Stimulated activated CD4-positive, alpha-beta T cell treated with anti-CD3 and anti-CD28 coated beads, Interleukin-1b, Interleukin-23, amount 100 ng/mL, for 48 hours (primary cell): ENCODE measurements around the gene NGB.

ENCODE experiments used
- DNase-seq: peaks from one replicate; pipeline ENCODE4 v3.0.0-alpha.2; 2020

Gene NGB

DNA sequence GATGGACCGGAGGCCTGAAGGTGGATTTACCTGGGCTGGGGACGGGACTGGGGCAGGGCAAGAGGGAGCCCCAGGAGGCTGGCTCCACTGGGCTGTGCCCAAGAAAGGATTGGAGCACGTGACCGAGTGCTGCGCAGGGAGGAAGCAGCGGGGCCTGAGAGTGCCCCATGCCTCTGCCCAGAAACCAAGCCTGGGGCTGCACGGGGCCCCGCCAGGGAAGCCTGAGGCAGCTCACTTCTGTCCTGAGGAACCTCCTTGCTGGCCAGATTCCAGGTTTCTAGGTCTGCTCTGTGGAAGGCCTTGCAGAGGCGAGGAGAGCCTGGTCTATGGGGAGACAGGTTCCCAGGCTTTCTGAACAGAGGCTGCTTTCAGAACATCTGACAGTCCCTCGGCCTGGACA lies 10.4 kb downstream of the NGB start:
- no peak for DNase-seq

DNA sequence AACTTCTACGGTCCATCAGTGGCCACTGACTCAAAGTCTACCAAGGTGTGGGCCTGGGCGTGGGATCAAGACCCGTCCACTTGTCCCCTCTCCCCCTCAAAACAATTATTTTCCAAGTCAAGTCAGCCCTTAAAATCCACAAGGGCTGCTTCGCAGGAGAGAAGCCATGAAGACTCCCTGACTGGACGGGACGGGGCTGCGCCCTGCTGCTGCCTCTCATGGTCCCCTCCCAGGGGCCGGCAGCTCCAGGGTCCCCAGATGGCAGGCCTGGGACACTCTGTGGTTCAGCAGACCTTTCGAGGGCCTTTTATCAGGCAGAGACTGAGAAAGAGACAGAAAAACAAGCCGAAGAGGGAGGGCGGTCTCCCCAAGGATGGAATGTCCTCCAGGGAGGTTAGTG lies 10.8 kb downstream of the NGB start:
- DNase-seq, result no peak

DNA sequence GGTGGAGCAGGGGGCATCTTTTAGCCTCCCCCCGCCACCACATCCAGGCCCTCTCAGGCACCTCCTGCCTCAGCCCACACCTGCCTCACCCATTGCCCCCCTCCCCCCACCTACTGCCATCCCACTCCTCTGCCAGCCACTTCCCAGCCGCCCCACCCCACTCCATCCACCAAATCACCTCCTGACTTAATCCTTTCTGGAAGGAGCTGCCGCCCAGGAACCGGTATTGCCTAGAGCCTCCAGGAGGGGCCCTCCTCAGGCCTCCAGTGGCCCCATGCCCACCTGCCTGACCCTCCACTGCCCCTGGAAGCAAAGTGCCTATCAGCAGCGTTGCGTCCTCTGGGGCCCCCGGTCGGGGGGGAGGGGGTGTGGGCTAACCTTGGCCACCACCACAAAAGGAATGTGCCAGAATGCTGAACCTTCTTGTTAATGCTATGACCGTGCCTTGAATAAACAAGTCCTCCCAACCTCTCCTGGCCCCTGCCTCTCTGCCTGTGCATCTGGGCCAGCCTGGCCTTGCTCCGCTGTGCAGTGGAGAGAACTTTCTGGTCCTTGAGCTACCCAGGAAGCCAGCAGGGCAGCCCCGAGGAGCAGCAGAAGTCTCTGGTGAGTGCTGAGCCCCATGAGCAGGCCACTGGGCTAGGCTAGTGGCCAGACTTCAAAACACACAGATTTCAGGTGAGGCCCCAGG lies 11.8 kb downstream of the NGB start:
- no peak for DNase-seq

DNA sequence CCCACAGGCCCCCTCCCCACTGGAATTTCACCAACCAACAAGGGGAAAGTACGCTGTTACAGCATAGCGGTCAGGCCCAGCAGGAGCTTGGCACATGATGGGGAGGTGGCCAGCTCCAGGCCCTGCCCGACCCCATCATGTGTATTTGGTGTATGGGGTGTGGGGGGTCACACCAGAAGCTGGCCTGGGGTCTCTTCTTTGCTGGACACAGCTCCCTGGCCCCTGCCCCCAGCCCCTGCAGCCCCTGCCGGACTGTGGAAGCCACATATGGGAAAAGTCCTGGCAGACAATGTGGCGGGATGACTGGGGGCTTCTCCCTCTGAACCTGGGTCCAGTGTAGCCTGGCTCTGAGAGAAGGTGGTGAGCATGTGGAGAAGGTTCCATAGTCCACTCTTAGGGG lies 12.4 kb downstream of the NGB start:
- no peak for DNase-seq

DNA sequence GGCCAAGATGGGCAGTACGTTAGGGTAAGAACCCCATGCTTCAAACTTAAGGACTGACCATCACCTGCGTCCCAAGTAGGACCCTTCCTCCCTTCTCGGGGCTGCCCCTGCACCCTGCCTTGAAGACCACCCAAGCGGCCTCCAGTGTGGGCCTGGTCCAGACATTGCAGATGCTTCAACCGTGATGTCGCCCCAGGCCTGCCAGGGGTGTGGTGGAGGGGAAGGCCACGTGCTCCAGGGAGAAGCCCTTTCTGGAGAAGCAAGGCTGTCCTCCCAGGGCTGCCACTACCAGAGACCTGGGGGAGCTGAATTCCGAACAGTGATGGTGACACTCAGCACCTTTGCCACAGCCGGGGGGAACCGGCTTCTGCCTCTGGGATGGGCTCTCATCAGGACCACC lies 13.3 kb downstream of the NGB start:
- no peak for DNase-seq

DNA sequence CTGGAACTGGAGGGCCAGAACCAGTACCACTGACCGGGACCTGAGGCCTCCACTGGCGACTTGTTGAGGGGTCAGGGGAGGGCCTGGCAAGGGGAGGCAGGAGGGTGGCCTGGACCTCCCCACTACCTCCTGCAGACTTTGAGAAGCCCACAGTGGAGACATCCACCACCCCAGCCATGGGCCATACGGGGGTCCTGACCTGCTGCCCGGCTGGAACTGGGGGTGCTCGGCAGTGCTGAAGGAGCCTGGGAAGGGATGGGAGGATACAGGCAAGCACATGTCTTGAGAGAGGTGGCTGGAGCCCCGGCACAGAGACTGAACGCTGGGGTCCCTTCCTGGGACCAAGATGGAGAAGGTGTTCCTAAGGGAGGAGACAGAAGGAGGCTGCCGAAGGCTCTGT lies 14.3 kb downstream of the NGB start:
- DNase-seq, result no peak

DNA sequence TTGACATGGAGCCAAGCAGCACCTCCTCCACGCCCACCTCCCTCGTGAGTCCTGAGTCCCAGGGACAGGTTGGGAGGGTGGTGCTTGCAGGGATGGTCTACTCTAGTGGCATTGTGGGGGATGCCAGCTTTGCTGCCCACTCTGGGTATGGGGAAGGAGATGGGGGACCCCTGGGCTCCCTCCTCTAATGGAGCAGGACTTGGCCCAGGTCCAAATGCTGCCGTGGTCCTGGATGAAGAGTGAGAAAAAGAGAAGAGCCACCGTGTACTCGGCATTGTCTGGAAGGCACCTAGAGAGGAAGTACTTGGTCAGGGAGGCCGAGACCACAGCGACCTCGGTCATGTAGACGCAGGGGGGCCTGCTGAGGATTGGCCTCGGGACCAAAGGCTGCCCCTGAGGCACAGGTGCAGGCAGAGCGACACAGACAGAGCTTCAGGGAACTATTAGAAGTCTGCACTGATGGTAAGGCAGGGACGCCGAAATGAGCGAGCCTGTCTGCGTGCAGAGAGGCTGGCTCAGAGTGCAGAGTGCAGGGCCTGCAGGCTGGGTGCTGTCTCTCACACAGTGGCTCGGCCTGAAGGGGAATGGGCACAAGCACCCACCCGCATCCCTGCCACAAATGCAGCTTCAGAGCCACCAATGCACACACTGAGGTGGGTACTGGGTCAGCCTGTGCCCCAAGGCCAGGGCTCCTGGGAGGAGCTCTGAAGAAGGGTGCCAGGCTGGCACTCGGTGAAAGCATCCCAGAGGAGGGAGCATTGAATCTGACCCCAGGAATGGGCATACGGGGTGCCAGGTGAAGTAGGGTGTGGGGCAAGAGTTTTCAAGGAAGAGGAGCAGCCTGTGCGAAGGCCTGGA lies 17.4 kb downstream of the NGB start:
- no peak for DNase-seq

DNA sequence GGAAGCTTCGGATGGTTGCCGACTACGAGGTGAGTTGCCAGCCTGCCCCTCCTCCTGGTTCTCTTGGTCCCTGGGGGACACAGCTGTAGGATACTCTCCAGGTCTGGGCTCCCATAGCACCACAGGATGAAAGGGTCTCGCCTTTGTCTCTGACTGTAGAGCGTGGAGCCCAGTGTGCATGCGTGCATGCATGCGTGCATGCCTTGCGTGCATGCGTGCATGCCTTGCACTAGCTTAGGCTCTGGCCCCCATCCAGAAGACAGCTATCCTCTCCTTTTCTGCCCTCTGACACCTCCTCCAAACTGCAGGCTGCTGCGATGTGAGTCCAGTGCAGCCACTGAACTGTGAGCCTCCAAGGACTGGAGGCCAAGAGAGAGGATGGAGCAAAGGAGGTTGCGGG lies 19.1 kb downstream of the NGB start:
- DNase-seq, result no peak

DNA sequence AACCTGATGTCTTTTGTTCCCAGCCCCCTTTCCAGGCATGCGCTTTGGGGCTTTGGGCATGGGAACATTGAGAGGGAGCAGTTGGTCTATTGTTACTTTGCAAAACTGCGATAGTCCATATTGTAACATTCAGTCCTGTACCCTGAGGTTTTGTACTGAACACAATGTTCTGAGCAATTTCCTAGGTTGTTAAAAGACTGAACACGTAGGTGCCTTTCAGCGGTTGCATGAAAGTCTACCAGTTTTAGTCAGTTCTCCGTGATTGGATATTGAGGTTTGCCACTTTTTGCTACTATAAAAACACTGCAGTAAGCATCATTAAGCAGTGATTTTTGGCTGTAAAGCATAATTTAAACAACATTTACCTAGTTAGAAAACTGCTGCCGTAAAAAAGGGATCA lies 20.1 kb downstream of the NGB start:
- no peak for DNase-seq

DNA sequence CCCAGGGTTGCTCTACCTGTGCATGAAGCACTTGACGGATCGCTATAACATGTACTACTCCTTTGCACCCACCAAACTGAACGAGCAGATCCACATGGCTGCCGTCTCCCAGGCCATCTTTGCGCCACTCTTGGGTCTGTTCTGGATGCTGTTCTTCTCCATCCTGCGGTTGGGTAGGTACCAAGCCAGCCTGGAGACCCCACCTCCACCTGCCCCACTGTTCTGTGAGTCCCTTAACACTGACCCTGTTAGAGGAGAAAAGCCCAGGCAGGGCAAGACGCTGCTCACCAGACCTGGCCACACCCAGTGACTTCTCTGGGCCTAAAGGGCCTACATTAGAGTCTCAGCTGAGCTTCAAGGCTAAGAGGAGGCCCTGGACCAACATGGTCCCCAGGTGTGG lies 21.7 kb downstream of the NGB start:
- DNase-seq, result no peak

DNA sequence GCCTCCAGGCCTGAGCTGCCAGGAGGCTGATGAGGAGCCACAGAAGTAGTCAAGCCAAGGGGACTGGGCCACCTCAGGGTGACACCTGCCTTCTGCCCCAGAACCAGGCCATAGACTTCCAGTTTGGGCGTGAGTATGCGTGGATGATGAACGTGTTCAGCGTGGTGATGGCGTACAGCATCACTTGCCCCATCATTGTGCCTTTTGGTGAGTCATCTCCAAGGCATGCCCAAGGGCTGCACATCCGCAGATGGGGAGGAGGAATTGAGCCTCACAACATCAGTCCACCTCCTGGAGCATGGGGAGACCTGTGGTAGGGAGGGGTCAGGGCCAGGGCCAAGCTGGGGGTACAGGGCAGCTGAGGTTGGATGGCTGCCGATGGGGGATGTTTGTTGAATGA lies 22.3 kb downstream of the NGB start:
- no peak for DNase-seq

DNA sequence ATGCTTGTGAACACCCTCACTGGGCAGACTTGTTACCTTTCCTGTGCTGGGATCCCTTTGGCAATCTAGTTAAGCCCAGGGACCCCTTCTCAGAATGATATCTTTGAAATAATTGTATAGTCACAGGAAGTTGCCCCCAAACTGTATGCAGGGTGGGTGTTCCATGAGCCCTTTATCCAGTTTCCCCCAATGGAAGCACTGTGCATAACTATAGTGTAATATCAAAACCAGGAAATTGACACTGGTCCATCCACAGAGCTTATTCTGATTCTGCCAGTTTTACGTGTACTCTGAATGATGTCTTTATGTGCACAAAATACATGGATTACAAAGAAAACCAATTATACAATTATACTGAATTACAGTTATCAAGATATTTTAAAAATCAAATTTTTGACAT lies 24.2 kb downstream of the NGB start:
- no peak for DNase-seq

DNA sequence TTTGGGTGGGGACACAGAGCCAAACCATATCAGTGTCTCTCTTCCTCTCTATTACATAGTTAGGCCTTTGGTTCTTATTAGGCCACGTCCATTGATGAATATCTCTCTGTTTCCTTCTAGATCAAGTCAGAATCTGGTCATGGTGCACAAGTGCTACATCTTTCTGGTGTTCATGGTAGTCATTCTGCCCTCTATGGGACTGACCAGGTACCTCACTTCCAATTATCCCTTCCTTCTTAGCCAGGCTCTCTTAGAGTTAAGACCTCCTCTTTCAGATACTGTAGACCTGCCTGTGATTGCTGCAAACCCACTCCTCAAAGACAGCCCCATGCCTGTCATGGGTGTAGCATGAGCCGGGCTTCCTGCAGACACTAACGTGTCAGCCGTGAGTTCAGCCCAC lies 25.2 kb downstream of the NGB start:
- no peak for DNase-seq

DNA sequence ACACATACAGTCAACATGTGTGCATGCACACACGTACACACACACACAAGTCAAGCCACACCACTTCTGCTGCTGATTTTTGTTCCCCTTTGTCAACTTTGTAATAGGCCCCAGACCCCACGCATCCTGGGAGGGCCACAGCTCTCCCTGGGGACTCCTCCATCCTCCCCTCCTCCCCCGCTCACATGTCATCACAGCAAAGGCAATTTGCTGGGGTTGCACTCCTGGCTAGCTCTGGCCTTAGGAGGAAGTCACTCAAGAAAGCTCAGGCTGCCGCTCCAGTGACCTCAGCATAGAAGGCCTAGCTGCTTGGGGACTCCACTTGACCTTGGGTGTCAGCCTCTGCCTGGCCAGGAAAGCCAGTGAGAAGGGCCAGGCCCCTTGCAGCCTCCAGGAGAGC lies 27.2 kb downstream of the NGB start:
- no peak for DNase-seq

DNA sequence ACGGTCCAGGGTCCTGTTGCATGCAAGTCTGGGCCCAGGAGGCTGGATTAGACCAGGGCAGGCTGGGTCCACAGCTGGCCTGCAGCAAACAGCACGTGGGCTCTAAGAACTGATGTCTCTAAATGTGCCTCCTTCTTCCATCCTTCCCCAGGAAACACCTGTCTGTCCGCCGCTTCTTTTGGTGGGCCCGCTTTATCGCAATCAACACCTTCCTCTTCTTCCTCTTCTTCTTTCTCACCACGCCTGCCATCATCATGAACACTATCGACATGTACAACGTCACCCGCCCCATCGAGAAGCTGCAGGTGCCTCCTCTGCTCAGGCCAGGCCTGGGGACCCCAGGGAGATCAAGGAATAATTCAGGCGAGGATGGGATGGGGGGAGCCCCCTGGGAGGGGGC lies 28.3 kb downstream of the NGB start:
- DNase-seq, result no peak

DNA sequence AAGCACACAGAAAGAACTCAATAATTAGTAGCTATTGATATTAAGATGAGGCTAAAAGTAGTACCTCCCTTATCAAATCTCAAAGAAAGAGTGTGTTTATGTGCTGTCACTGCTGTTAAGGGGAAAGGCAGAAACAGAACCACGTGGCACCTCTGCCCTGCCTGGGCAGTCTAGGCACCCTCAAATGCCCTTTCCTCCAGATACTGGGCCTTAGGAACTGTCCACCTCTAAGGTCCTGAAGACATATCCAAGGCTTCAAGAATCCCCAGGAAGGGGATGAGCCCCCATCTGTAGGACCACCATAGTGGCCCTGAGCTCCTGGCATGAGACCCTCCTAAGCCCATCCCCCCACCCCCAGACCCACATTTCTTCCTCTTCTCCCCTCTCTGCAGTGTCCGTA lies 29.1 kb downstream of the NGB start:
- DNase-seq, result no peak

DNA sequence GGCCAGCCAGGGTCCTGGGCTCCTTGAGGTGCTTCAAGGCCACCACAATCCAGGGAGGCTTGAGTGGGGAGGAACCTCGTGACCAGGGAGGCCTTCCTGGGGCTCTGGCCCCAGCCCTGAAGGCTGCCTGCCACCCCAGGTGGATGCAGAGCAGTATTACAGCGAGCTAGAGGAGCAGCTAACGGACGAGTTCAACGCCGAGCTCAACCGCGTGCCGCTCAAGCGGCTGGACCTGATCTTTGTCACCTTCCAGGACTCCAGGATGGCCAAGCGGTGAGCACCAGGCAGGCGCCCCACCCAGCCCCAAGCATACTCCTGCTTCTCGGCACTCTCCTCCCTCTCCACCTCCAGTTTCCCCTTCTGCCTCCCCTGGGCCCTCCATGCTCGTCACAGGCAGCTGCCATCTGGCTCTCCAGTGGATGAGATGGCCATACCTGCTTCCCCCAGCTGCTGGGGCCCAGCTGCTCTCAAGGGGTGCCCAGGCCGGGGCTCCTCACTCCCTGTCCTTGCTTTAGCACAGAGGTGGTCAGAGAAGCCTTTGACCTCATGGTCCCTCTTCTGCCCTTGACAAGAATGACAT lies 30.6 kb downstream of the NGB start:
- no peak for DNase-seq

DNA sequence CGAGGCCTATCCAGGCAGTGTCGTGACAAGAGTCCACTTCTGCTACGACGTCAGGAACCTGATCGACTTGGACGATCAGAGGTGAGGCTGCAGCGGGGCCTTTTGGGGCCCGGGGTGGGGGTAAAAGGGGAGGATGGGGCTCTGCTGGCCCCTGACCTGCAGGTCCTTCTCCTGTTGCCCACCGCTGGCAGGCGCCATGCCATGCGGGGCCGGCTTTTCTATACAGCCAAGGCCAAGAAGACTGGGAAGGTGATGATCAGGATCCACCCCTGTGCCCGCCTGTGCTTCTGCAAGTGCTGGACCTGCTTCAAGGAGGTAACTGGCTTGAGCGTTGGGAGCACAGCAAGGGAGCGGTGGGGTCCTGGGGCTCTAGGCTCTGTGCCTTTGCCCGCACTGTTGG lies 31.6 kb downstream of the NGB start:
- DNase-seq, result no peak

DNA sequence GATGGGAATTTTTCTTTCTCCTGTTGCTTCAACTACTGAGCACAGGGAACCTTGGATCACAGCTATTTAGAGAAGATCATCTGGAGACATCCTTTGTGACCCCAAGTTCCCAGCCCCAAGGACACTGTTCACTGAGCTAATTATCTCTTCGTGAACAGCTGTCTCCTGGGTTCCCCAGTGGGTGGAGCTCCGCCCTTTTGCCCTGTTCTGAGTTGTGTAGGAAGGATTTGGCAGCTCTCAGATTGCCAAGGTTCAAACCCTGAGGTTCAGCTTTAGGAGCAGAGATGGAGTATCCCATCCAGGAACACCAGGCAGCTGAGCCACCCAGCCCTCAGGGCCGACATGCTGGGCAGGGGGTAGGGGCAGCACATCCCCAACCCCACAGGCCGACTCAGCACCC lies 32.0 kb downstream of the NGB start:
- no peak for DNase-seq

DNA sequence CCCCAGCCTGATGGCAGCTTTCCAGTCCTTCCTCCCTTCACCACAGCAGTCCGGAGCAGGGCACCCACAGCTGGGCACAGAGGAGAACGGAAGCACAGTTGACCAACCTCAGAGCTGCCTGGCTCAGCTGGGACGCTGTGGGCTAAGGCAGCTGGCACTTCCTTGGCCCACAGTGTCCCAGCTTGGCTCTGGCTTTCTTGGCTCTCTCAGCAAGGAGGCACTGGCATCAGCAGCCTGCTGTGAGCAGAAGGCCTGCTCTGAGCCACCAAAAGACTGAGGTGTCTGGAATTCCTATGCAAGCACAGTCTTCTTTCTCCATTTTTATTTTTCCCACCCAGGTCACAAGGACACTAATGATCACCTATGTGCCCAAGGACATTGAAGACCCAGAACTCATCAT lies 32.6 kb downstream of the NGB start:
- no peak for DNase-seq

DNA sequence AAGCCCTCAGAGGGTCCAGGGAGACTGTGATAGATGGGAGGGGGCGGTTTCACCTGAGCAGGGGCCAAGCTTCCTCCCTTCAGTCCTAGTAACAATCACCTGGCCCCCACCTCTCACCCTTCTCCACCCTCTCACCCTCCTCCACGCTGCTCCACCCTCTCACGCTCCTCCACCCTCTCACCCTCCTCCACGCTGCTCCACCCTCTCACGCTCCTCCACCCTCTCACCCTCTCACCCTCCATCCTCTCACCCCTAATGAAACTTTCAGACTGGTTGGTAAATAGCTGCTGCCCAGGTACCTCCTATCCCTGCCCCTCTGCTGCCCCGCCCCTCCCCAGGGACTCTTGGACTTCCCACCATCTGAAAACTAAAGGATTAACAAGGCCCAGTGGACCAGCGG lies 34.2 kb downstream of the NGB start:
- DNase-seq, result no peak

DNA sequence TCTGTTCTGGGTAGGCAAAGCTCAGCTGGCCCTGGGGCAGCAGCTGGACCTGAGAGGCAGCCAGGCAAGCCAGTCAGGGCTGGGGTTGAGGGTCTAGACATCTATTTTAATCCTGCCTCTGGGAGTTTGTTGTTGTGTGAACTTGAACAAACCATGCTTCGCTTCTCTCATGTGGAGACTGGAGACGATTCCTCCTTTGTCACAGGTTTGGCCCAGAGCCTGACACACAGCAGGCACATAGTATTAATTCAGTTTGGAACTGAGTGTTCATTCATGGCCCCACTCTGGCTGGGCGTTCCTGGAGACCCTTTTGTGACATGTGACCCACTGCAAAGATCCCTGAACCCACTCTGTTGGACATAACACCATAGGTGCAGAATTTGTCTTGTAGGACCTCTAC lies 39.3 kb downstream of the NGB start:
- DNase-seq, result no peak

DNA sequence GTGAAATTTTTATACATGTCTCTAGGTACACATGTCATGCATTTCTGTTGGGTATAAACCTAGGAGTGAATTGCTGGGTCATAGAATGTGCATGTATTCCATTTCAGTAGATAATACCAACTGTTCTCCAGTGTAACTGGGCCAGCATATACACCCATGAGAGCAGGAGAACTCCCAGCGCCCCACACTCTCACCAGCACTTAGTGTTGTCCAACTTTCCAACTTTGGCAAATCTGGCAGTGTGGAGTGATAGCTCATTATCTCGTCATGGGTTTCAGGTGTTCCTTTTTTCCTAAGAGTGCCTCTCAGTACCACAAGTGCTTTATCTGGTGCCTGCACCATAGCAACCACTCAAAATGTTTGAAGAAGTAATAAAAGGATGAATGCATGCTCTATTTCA lies 40.1 kb downstream of the NGB start:
- no peak for DNase-seq

DNA sequence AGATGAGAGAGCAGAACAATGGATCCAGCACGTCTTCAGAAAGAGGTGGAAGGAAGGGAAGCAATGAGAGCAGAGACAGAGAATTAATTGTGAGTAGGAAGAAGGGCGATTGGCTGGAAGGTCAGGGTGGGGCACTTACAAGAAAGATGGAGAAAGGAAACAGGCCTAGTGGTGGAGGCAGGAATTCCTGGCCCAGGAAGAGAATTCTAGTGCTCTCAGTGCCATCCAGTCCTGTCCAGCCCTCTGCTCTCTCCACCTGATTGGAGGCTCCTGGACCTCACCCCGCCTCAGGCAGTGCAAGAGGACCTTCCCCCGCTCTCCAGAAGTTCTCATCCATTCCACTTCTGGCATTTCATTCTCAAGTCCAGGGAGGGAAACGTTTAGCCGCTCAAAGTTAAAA lies 43.0 kb downstream of the NGB start:
- no peak for DNase-seq
